HG03439 (cell line): ENCODE results near the gene KCNA2.

Source experiments
- ATAC-seq: cut with Tn5 transposase; IDR thresholded peaks from one replicate; pipeline ENCODE4 v1.9.1; 2021; ENCODE audit warnings: mild to moderate bottlenecking, moderate library complexity; ENCODE audit not compliant: unreplicated experiment

Gene KCNA2

DNA sequence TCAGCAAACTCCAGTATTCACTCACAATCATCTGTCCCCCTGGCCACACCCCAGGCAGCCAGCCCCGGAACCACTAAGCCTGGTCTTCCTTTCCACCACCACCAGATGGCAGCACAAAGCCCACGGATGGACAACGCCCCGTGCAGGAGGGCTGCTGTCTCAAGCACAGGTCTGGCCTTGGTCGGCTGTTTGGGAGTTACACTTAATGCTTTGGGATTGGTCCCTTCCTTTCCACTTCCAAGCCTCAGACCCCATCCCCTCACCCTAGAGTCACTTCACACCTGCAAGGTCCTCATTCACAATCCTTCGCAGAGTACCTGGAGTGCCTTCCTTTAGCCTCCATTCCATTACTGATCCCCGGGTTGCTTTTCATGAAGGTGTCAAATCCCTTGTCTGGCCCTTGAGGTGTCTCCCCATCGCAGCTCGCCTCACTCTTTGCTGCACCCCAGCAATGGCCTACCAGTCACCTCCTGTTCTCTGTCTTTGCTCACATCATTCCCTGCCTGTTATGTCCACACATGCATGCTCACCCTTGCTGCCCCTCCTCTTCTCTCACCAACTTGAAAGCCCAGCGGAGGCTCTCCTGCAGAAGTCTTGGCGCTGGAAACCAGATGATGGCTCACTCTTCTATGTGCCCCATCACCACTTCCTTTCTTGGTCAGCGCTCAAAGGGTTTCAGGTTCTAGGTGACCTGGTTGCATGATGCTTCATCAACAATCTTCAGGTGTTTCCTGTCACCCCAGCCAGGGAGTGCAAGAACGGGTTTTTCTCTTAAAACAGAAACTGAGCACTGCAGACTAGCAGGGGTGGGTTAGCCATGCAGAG lies 24.9 kb upstream of the KCNA2 start:
- ATAC-seq = peak; percentile 50

DNA sequence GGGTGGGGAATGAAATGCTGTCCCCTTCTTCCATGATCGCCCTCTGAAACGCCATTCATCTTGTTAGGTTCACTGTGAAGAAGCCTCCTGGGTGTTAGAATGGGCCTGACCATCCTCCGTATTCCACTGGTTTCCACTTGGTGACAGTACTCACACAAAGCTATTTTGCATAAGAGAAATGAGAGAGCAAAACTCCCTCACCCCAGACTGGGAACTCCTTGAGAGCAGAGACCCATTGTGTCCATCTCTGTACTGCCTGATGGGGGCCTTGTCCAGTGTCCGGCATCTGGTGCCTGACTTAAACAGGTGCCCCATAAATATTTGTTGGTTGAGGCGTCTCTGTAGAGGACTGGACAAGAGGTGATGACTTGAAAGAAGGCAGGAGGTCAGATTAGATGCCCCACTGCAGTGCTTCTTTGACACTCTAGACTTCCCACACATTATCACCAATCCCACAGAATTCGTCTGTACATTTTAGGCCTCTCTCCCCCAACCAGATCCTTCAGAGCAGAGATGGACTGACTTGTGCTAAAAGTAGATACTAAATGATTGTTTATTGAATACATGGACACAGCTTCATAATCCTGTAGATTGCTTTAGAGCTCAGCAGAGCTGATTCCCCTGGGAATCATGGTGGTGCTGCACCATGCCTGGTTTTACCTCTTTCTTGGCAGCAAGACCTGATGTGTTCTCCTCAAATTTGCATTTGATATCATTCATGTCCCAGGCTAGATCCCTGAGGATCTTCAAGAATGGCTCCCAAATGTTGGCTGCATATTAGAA lies 22.4 kb upstream of the KCNA2 start:
- ATAC-seq = no peak

DNA sequence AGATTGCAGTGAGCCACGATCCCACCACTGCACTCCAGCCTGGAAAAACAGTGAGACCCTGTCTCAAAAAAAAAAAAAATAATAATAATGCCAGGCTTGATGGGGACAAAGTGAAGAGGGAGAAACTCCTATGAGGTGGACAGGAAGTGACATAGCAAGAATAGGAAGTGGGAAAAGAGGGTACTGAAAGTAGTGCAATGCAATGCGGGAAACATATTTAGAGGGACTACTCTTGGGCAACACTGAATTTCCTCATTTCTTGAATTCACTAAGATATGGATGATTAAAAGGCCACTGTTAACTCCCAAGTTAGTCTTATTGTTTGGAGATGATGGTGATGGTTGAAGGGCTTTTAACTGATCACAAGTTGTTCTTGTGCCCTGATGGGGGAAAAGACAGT lies 21.6 kb upstream of the KCNA2 start:
- no peak for ATAC-seq

- ATAC-seq = no peak
Observed at GRCh38 chr1:110626889-110627288, 20.7 kb upstream of the KCNA2 start.

- ATAC-seq = no peak
Observed at GRCh38 chr1:110620686-110621085, 14.5 kb upstream of the KCNA2 start.

DNA sequence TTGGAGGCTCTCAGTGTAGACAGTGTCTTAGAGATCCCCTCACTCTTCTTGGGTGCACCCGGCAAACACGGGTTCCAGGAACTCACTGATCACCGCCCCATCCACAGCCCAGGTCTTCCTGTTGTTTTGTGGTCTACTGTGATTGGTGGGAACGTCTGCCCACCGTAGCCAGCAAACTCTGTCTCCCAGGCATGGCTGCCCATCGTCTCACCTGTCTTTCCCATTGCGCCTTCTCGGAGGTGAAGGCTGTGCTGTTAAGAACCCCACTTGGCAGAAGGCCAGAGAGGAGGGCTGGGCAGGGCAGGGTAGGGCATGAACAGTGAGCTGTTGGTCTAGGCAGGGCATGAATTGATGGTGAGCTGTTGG lies 14.1 kb upstream of the KCNA2 start:
- no peak for ATAC-seq

GRCh38 chr1:110619412-110620249 lies 13.5 kb upstream of the KCNA2 start:
- ATAC-seq = peak; percentile 84

DNA sequence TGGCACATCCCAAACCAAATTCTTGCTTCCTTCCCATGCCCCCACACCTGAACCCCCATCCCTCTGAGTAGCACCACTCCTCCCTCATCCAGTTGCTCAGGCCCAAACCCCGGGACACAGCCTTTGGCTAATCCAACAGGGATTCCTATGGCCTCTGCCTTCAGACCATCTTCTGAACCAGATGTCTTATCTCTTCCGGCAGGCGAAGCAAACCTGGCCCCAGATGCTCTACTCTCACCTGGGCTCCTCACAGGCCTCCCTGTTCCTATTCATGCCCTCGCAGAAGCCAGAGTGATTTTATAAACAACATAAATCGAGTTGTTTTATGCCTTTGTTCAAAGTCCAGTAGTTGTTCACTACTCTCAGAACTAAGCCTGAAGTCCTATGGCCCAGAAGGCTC lies 12.5 kb upstream of the KCNA2 start:
- no peak for ATAC-seq

DNA sequence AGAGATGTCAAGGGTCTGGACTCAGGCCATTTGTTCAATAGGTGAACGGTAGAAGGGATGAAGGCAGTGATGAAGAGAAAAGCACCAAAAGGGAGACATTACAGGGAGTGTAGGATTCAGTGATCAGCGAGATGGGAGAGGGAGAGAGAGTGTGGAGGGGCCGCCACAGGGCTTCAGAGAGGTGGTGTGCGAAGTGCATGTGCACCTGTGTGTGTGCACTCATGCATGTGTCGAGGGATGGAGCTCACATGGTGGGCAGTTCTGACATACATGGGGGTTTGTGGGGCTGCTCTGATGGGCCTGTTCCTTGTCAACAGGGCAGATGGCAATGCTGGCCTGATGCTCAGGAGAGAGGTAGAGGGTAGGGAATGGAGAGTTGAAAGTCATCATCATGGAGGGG lies 11.4 kb upstream of the KCNA2 start:
- no peak for ATAC-seq

- ATAC-seq = no peak
Observed at GRCh38 chr1:110617116-110617515, 11.0 kb upstream of the KCNA2 start.

DNA sequence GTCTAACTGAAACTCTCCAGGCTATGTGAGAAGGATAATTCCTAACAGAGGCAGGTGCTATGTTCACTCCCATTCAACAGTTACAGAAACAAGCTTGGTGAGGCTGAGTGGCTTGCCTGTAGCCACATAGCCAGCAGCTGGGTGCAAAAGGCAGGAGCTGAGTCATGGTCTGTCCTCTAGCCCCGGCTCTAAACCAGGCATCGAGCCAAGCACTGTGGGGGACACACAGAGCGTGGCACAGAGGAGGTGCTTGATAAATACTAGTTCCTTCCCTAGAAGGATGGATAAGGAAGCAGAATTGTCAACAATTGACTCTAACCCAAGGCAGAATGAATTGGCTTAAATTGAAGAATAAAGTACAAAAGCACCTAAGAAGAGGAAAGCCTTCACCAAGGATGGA lies 10.4 kb upstream of the KCNA2 start:
- ATAC-seq = no peak

DNA sequence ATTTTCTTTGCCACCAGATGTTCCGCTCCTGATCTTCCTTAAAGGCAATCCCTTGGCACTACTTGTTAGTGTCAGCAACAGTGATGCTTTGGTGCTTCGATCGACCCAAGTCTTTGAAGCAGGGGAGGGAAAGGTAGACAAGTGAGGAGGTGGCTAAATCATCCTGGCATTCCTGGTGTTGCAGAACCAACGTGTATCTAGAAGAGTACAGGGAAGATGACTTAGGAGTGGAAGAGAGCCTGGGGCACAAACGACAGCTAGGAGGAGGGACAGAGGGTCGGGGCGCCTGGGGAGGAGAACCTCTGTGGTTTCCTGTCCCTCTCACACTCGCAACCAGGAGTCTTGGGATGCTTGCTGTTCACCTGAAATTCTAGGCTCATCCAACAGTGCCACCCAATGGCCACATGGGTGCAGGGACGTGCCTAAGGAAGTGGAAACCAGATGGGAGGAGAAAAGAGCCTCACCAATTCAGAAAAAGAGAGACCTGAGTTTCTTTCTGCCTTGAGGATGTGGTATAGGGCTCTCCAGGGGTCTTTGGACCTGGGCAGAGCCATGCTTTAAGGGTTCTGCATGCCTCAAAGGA lies 9.5 kb upstream of the KCNA2 start:
- ATAC-seq = no peak

DNA sequence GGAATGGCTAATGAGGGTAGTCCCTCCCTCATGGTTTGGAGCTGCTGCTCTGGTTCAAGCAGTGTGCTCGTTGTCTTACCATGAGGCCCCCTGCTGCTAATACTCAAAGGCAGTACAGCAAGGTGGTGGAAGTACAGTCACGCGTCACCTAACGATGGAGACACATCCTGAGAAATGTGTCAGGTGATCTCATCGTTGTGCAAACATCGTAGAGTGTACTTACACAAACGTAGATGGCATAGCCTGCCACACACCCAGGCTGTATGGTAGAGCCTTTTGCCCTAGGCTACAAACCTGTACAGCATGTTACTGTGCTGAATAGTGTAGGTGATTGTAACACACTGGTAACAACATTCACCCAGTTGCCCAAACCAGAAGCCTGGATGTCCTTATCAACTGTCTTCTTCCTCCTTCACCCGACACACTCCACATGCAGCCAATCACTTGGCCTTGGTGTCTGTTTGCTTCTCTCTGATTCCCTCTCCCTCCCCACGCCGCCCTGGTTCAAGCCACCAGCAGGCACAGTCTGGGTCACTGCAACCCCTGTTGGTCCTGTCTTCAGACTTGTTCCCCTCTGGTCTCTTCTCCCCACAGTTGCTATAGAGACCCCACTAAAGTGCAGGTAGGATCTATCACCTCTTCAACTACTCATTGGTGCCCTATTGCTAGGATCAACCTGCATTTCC lies 6.0 kb upstream of the KCNA2 start:
- ATAC-seq = no peak

- ATAC-seq = no peak
Observed at GRCh38 chr1:110610696-110611286, 4.6 kb upstream of the KCNA2 start.

DNA sequence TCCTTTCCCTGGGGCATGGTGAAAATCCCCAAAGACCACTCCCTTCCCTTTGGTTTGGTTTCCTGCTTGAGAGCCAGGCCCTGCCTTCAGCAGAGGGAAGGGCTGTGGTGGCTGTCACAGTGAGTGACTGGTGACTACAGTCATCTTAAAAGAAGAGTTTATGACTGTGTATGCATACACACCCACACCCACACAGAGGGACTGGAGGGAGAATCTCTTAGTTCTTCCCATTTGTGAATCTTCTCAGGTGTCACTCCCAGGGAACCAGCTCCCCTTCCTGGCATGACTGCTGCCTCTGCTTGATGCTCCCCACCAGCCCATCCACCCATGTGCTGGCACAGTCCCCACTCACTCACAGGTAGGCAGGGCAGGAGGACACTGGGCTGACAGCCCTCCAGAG lies 3.9 kb upstream of the KCNA2 start:
- no peak for ATAC-seq

- ATAC-seq = no peak
Observed at GRCh38 chr1:110608247-110608646, 2.1 kb upstream of the KCNA2 start.

DNA sequence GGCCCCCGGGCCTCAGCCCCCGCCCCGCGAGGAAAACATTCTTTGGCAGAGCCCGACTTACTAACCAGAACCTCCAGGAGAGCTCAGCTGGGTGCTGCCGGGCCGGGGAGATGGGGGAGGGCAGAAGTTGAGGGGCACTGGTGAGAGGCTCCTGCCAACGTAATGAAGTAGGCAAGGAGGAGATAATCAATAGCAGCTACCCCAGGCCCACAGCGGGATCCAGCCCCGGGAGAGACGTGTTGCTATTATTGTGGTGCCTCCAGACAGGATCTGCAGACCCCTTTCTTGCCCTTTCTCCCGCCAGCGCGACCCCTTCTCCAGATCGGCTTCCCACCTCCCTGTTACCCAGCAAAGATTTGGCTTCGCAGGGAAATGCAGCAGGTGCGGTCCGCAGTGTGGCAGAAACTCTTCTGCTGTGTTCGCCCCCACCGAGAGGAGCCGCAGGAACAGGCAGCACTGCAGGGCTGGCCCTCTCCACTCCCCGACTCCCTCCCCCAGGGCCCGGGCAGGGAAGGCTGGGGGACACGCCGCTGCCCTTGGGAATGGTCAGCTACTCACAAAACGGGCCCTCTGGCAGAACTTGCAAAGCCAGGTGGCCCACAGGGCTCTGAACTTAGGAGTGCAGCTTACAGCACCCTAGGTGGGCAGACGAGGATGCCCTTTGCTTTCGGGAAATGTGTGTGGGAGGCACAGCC lies 1.5 kb upstream of the KCNA2 start:
- no peak for ATAC-seq

- no peak for ATAC-seq
Observed at GRCh38 chr1:110606657-110607535, 738 bp upstream of the KCNA2 start.

DNA sequence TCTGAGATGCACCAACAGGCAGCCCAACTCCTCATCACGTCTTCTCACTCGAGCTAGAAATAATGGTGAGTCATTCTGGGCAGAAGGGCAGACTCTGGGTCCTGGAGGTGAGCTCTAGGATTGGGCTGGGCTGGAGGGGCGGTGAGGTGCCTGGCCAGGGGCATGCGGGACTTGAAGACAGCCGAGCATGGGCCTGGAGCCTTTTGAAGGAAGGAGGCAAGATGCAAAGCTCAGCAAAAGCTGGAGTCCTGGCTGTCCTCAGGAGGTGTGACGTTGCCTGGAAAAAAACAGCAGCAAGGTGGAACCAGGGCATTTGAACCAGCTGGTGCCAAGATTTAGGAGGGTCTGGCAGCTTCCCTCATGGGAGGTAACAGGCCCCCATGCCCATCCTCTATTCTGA lies 712 bp downstream of the KCNA2 start:
- ATAC-seq = no peak
